Stimulated activated CD4-positive, alpha-beta T cell treated with anti-CD3 and anti-CD28 coated beads, Interleukin-12 subunit alpha, Interleukin-12 subunit beta, amount 100 ng/mL, for 24 hours (primary cell): ENCODE results near the gene YKT6.

ENCODE experiments used
- DNase-seq, 2 experiments: peaks; one replicate each; pipeline ENCODE4 v3.0.0-alpha.2; 2020; ENCODE audit warnings: low read depth in 2 of 2

YKT6 gene

DNA sequence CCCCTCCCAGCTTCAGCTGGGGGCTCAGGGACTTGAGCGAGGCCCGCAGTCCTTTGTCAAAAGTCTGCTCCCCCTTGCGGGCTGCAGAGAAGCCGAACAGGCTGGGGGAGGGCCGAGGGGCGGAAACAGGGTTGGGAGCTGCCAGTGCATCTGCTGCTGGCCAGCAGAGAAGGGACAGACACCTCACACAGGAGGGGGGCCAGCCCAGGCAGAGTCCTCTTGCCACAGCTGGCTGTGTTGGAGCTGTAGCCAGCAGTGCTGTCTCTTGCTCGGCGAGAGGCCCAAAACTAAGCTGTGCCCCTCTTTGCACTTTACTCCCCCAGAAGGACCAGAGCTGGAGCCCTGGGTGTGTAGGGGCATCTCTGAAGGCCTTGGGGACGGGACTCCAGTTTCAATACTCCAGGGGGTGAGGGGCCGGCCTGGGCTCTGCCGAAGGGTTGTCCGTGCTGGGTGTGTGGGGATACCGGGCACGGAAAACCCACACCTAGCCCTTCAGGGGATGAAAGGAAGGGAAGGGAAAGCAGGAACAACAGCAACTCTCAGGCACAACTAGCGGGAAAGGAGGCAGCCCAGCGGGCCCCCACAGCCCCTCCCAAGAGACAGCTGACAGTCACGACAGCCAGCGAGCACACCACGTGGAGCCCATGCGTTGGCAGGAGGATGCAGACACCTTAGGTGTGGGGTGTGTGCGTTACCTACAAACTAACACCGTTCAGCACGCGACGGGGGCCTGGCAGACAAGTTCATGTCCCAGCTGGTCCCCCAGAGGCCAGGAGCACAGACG, 17.8 kb downstream of the YKT6 start:
- no peak for DNase-seq

DNA sequence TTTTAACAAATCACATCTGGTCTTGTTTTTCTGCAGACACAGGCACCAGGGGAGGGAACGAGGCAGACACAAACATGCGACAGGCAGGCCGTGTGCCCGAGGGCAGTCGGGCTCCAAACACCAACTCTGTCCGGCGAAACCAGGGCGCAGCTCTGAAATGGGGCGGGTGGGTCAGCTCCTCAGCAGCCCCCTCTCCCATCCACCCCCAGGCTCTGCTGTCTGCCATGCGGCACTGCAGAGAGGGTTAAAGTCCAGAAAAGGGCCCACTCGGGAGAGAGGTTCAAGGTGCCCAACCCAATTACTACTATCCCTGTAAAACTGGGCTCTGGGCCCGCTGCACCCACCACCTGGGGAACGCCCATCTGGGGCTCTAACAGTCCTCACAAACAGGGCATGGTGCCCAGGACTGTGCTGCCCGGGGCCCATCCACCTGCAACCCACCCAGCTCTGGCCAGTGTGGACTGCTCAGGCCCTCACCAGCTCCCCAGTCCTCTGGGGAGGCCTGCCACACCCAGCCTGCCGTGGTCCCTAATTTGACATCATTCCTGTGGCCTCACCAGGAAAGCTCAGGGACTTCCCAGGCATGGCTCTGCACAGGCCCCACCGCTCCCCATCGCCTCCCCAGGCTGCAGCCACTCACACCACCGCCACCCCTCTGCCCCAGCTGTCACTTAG, 18.7 kb downstream of the YKT6 start:
- DNase-seq: no peak

GRCh38 chr7:44220046-44220357, 19.2 kb downstream of the YKT6 start:
- no peak for DNase-seq

GRCh38 chr7:44220358-44221112, 19.8 kb downstream of the YKT6 start:
- no peak for DNase-seq

DNA sequence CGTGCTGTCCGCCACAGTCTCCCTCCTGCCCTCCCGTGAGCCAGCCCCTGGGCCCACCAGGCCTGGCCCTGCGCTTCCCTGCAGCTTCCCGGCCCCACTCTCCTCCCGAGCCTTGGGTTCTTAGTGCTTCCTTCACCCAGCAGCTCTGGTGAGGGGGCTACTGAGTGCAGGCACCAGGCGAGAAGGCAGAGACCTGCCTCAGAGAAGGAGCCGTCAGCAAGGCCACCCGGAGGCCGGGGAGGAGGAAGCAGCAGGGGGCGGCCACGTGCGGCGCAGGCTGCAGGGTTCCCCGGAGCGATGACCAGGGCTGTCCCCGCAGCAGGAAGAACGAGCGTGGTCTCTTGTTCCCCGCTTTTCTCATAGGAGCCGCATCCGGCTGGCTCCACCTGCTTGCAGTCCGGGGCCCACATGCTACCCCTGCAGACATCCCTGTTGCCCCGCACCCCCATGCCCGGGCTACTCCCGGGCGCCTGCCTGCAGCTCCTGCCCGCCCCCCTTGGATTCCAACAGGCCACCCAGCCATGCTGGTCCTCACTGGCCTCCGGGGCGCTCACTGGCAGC, 20.5 kb downstream of the YKT6 start:
- DNase-seq: no peak

- no peak for DNase-seq
Measured at GRCh38 chr7:44222074-44222473, 21.3 kb downstream of the YKT6 start.

GRCh38 chr7:44222776-44223261, 22.0 kb downstream of the YKT6 start:
- no peak for DNase-seq

DNA sequence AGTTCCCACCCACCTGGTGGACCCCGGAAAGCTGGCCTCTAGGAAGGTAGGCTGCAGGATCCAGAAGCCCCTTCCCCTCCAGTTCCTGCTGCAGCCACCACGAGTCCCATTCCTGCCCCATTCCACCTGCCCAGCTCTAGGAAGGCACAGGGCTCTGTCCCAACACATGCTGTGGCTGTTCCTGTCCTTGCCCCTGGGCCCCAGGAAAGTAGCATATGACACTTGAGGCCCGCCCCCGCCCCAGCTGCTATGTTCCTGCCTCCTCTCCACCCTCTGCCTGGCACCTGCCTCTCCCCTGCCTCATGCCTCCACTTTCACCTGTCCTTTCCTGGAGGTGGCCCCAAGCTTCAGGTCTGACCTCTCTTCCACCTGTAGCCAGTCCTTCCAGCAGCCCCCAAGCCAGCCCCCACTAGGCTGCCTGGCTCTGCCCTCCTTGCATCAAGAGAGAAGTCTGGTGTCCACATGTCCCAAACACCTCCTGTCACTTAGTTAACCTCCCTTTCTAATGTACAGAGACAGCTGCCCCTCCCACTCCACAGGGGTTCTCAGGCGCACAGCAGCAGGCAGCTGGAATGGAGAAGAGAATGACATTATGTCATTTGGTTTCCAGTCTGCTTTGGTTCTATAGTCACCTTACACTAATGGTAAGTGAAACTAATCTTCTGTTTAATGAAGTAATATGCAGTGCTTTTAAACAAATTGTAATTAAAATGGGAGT, 22.7 kb downstream of the YKT6 start:
- no peak for DNase-seq

GRCh38 chr7:44224080-44224973, 23.5 kb downstream of the YKT6 start:
- DNase-seq: no peak

DNA sequence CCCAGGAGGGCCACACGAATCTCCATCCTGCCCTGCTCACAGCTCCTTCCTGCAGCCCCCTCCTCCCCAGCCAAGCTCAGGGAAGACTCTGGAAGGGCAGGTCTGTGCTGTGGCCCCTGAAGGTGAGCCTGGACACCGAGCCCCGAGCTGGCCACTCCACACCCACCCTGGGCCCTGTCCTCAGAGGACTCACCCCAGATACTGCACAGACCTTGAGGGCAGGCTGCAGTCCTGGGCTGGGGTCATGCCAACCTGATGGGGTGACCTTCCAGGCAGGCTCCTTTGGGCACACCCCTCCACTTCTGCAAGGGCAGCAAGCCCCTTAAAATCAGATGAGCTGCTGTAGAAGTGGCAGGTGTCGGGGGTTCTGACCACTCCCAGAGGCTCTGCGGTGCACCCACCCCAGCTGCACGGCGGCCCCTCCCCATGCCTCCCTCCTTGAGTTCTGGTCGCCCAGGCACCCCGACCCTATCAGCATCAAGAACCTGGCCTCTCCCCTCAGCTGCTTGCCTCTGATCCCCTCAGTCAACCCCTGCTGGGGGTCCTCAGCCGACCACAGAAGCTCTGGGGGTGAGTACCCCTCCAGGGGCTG, 24.3 kb downstream of the YKT6 start:
- DNase-seq: no peak

GRCh38 chr7:44225566-44226395, 25.0 kb downstream of the YKT6 start:
- no peak for DNase-seq

- DNase-seq: no peak
Measured at GRCh38 chr7:44226396-44226753, 25.6 kb downstream of the YKT6 start.

DNA sequence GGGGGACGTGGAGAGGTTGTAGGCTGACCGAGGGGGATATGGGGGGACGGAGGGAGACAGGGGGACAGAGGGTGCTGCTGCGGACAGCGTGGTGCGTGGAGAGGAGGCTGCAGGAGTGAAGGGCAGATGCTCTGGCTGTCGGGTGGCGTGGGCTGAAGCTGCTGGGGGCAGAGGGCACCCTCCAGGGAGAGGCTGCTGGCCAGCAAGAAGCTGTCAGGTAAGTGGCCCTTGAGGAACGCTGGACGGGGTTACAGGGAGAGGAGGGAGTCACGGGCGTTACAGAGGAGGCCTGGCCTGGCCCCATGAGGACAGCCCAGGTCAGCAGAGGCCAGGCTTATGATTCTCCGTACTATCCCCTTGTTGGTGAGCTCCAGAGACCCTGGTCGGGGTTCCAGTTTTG, 27.1 kb downstream of the YKT6 start:
- DNase-seq: no peak

DNA sequence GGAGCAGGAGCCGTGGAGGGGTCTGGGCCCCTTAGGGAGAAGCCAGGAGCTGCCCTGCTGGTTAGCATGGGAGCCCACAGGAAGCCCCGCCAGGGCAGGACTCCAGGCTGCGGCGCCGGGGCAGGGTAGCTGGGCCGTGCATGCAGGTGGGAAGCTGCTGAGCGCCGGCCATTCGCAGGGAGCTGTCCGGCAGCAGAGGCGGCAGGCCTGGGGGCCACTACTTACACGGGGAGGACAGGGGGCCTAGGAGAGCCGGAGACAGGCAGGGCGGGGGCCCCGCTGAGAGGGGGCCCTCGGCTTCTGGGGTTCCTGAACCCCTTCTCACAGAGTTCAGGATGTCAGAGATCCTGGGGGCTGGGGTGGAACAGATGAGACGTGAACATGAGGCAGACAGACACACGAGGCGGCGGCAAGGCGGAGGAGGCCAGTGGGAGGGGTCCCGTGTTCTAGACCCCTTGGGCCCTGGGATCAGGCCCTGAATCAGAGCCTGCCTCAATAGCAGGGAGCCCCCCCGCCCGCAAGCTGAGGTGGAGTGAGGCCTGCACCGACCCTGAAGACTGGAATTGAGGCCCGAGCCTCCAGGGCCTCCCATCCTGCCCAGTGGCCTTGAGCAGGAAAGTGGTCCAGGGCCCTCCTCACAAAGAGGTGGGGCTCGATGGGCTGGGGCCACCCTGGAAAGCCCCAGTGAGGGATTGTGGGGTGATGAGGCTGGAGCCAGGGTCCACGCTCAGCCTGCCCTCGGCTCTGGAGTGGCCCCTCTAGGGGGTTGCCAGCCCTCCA, 28.0 kb downstream of the YKT6 start:
- no peak for DNase-seq

DNA sequence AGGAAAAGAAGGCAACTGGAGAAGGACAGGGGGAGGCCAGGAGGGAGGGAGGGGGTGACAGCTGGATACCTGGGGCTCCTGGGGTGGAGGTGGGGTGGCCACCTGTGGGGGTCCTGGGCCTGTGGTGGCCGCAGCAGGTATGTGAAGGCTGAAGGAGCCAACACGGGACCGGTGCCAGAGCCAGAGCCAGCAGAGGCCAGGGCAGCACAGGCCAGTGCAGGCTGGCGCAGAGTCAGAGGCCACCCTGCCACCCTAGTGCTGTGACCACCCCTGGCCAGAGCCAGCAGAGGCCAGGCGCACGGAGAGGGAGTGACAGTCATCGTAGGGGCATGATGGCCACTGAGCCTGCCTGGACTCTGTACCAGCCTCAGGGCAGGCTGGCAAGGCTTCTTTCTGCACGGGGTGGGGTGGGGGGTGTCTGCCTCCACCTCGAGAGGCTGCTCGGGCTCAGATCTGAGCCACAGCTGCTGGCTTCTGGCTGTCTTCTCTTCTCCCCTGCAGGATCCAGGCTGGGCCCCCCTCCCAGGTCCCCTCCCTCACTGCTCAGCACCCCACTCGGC, 28.8 kb downstream of the YKT6 start:
- DNase-seq: no peak

- no peak for DNase-seq
Measured at GRCh38 chr7:44230286-44230685, 29.5 kb downstream of the YKT6 start.

DNA sequence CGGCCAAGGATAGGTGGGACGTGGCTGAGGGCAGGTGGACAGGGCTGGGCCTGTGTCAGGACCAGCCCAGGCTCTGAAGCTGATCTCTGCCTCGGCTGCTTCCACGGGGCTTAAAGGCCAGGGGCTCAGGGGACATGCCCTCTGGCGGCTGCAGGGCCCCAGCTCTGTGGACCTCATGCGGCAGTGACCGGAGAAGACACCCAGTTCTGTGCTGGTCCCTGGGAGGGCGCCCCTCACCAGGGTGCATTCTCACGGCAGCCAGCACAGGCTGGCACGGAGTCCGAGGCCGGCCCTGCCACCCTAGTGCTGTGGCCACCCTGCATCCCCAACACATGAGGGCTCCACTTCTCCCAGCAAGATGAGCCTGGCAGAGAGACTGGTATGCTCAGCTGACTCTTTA, 30.3 kb downstream of the YKT6 start:
- no peak for DNase-seq

GRCh38 chr7:44232396-44232795, 31.6 kb downstream of the YKT6 start:
- DNase-seq: no peak
